K562 (cell line): ENCODE data around the gene IARS1. TPM values are rescaled to one million over a fixed set of nuclear protein-coding genes. Genes with fewer than 3 reads are reported as not detected.

Experiments used
- ARNT ChIP-seq, 2 experiments: fragments of 450-650 bp; IDR thresholded peaks; 2 replicates each; pipeline ENCODE4 v1.6.1; 2016; ENCODE audit warnings: mild to moderate bottlenecking in 1 of 2
- EGR1 ChIP-seq: fragments of 450-650 bp; conservative IDR thresholded peaks from 2 replicates; pipeline ENCODE4 v1.6.1; 2017; ENCODE audit warnings: mild to moderate bottlenecking
- ELF2 ChIP-seq: fragments of 250-450 bp; sonication (Bioruptor Pico); IDR thresholded peaks from 2 replicates; pipeline ENCODE4 v1.5.0; 2021; ENCODE audit warnings: mild to moderate bottlenecking
- FOSL1 ChIP-seq: fragments of 200-800 bp; sonication (Bioruptor generic); conservative IDR thresholded peaks from 2 replicates; pipeline ENCODE4 v1.6.1; 2016; ENCODE audit warnings: missing genetic modification characterization, missing compliant biosample characterization
- FOXA3 ChIP-seq, 2 experiments: fragments of 450-650 bp in 1 of 2; sonication (generic) in 1 of 2; formaldehyde crosslinking; IDR thresholded peaks in 1 of 2; conservative IDR thresholded peaks in 1 of 2; 2 replicates each; pipeline versions ENCODE4 v1.4.0 to v1.8.0; 2020 to 2022; ENCODE audit warnings: mild to moderate bottlenecking in 2 of 2, missing genetic modification reagents in 1 of 2
- KDM5B ChIP-seq: fragments of 200-600 bp; sonication (generic); IDR thresholded peaks from 2 replicates; pipeline ENCODE4 v1.6.1; 2012; ENCODE audit warnings: low read depth, mild to moderate bottlenecking, moderate library complexity, low read length, control low read depth, inconsistent platforms; ENCODE audit not compliant: insufficient replicate concordance
- L3MBTL2 ChIP-seq: fragments of 450-650 bp; IDR thresholded peaks from 2 replicates; pipeline ENCODE4 v1.6.1; 2016; ENCODE audit warnings: mild to moderate bottlenecking, moderate library complexity
- MTA1 ChIP-seq: fragments of 450-650 bp; IDR thresholded peaks from 2 replicates; pipeline ENCODE4 v1.6.1; 2017; ENCODE audit warnings: borderline replicate concordance
- MYNN ChIP-seq, 2 experiments: sonication (generic); formaldehyde crosslinking in 1 of 2; IDR thresholded peaks; 2 replicates each; pipeline versions ENCODE4 v1.5.0 to v1.6.1; 2016 to 2020; ENCODE audit warnings: antibody characterized with exemption in 1 of 2, missing genetic modification reagents in 1 of 2
- NFIX ChIP-seq: fragments of 250-450 bp; sonication (Bioruptor Pico); IDR thresholded peaks from 2 replicates; pipeline ENCODE4 v1.4.0; 2020; ENCODE audit warnings: low read depth, mild to moderate bottlenecking, moderate library complexity
- PCBP2 ChIP-seq: fragments of 200-400 bp; formaldehyde crosslinking; IDR thresholded peaks from 2 replicates; pipeline ENCODE4 v1.6.1; 2018; ENCODE audit warnings: low read length, low read depth, mild to moderate bottlenecking, moderate library complexity; ENCODE audit not compliant: poor library complexity, severe bottlenecking
- PTTG1 ChIP-seq: fragments of 450-650 bp; IDR thresholded peaks from 2 replicates; pipeline ENCODE4 v1.6.1; 2016; ENCODE audit warnings: low read depth, mild to moderate bottlenecking, missing genetic modification characterization, missing compliant biosample characterization
- RBM15 ChIP-seq: fragments of 200-400 bp; formaldehyde crosslinking; IDR thresholded peaks from 2 replicates; pipeline ENCODE4 v1.6.1; 2018; ENCODE audit warnings: mild to moderate bottlenecking, low read length, moderate library complexity; ENCODE audit not compliant: insufficient read depth
- RNF2 ChIP-seq: sonication (generic); IDR thresholded peaks from 2 replicates; pipeline ENCODE4 v1.6.1; 2016
- SMARCB1 ChIP-seq: IDR thresholded peaks from 2 replicates; pipeline ENCODE4 v1.6.1; 2011; ENCODE audit warnings: improper control_type of control experiment, low read depth; ENCODE audit not compliant: insufficient read length
- ZNF584 ChIP-seq: fragments of 200-800 bp; sonication (Bioruptor generic); IDR thresholded peaks from 2 replicates; pipeline ENCODE4 v1.6.1; 2016; ENCODE audit warnings: low read depth, mild to moderate bottlenecking, missing genetic modification characterization, missing compliant biosample characterization
- ZNF644 ChIP-seq: fragments of 200-800 bp; sonication (Bioruptor generic); IDR thresholded peaks from 2 replicates; pipeline ENCODE4 v1.6.1; 2016; ENCODE audit warnings: low read depth, missing genetic modification characterization, missing compliant biosample characterization
- ZNF707 ChIP-seq: fragments of 250-450 bp; sonication (Bioruptor Pico); conservative IDR thresholded peaks from 2 replicates; pipeline ENCODE4 v1.8.0; 2022; ENCODE audit warnings: inconsistent platforms, mild to moderate bottlenecking, moderate library complexity
- polyA plus RNA-seq, 8 experiments: library from polyadenylated mRNA; depleted of rRNA in 4 of 8; stranded (reverse) in 5 of 8; unstranded in 3 of 8; fragments of >200 nt; fragmentation: Nextera tagmentation in 2 of 8; fragmentation: Illumina TruSeq in 1 of 8; extraction: Ambion mirVana in 2 of 8; extraction: Trizol in 1 of 8; gene quantifications; 2 replicates each; pipeline versions ENCODE4 v1.2.1 to v1.2.3, GENCODE V29; 2011 to 2014; ENCODE audit warnings: inconsistent platforms in 1 of 8, missing spikeins in 1 of 8
- total RNA-seq, 7 experiments: library from RNA; depleted of rRNA in 6 of 7; stranded (reverse); fragments of >200 nt in 6 of 7; fragmentation: Illumina TruSeq in 2 of 7; extraction: Trizol in 2 of 7; gene quantifications; 2 replicates each; pipeline versions ENCODE4 v1.2.1 to v1.2.3, GENCODE V29; 2011 to 2021; ENCODE audit warnings: low replicate concordance in 1 of 7
- TF ChIP-seq, protein P1 (sequence below): fragments of 250-450 bp; sonication (Bioruptor Pico); IDR thresholded peaks from 2 replicates; pipeline ENCODE4 v1.9.0; 2021; ENCODE audit warnings: mild to moderate bottlenecking, inconsistent platforms
- TF ChIP-seq, protein P2 (sequence below), 2 experiments: fragments of 250-450 bp in 1 of 2; fragments of 450-650 bp in 1 of 2; sonication (Bioruptor Pico) in 1 of 2; IDR thresholded peaks; 2 replicates each; pipeline versions ENCODE4 v1.6.1 to v1.8.0; 2016 to 2021; ENCODE audit warnings: mild to moderate bottlenecking in 2 of 2, moderate library complexity in 2 of 2, missing compliant biosample characterization in 1 of 2, missing genetic modification characterization in 1 of 2
- TF ChIP-seq, protein P3 (sequence below), 3 experiments: IDR thresholded peaks in 2 of 3; conservative IDR thresholded peaks in 1 of 3; 2 replicates each; pipeline ENCODE4 v1.5.1; 2011 to 2012; ENCODE audit warnings: low read length in 3 of 3, mild to moderate bottlenecking in 3 of 3, control low read depth in 2 of 3, improper control_type of control experiment in 1 of 3, inconsistent platforms in 1 of 3, low read depth in 1 of 3, mixed read lengths in 1 of 3, moderate library complexity in 1 of 3; ENCODE audit not compliant: insufficient read depth in 2 of 3

The IARS1 gene
- total and polyA plus RNA-seq, 9 of the 15 experiments (the other 6 are each of a cell fraction or from before 2014, with no cell fraction given), result 119 to 371 (median 234) TPM

DNA sequence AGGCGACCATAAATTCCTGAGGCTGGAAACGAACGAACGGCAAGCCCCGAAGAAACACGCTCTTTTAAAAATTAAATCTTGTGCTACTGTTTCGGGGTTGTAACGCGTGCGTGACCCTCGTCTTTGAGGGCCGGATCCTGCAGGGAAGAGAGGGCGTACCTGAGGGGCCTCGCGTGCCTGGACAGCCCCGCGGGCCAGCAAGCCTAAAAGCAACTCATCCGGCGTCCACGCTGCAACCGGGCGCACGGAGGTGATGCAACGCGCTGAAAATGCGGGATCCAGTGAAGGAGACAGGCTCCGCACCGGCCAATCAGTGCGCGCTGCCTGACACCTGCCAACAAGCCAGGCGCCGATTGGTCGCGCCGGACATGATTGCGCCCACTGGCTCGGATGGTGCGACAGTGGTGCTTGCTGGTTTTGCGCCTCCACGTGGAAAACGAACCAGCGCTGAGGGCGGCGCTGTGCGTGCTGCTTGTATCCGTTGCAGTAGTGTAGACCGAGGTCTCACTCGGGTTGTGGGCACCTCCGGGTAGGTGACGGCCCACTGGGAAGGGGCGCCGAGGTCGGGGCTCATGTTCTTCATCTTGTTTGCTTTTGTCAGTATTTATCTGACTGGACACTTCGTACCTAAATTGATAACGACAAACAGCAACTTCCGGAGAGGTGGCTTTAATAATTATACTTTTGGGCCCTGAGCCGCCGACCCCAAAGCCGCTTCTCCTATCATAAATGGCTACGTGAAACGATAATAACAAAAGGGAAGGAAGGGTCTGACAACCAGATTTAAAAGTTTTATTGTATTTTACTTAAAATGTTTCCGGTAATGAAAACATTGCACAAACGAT lies at the start of gene IARS1 (continued):
- TF ChIP-seq, protein P1, sequence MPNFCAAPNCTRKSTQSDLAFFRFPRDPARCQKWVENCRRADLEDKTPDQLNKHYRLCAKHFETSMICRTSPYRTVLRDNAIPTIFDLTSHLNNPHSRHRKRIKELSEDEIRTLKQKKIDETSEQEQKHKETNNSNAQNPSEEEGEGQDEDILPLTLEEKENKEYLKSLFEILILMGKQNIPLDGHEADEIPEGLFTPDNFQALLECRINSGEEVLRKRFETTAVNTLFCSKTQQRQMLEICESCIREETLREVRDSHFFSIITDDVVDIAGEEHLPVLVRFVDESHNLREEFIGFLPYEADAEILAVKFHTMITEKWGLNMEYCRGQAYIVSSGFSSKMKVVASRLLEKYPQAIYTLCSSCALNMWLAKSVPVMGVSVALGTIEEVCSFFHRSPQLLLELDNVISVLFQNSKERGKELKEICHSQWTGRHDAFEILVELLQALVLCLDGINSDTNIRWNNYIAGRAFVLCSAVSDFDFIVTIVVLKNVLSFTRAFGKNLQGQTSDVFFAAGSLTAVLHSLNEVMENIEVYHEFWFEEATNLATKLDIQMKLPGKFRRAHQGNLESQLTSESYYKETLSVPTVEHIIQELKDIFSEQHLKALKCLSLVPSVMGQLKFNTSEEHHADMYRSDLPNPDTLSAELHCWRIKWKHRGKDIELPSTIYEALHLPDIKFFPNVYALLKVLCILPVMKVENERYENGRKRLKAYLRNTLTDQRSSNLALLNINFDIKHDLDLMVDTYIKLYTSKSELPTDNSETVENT (CRISPR knock-in tag), result 0 out of 2 replicates have a peak, but pooled peaks have one; percentile 48
- TF ChIP-seq MYNN (IDR thresholded peaks at IDR 0.05) (peak; percentile 50; the same call in 1 of the 2 replicates), MYNN (CRISPR knock-in tag; IDR thresholded peaks at IDR 0.05) (no peak), FOSL1 (tag) (peak; percentile 55; the same call in 1 of the 2 replicates), NFIX (CRISPR knock-in tag) (no peak), MTA1 (peak; percentile 94), ZNF644 (tag) (no peak), EGR1 (peak; percentile 68), PTTG1 (tag) (no peak), SMARCB1 (no peak), ZNF584 (CRISPR knock-in tag) (no peak), RNF2 (peak; percentile 88), FOXA3 (CRISPR knock-in tag; conservative IDR thresholded peaks at IDR 0.05 in 1 of 2, IDR thresholded peaks at IDR 0.05 in 1 of 2) (0 out of 4 replicates have a peak, but pooled peaks of 1 of the 2 experiments have one; percentile 21), PCBP2 (no peak), KDM5B (peak; percentile 95), ELF2 (CRISPR knock-in tag) (peak; percentile 72; the same call in 1 of the 2 replicates), ARNT (IDR thresholded peaks at IDR 0.05) (peak in 1 of 2 experiments; percentile 78; a peak in 1 of 4 replicates), ZNF707 (CRISPR knock-in tag) (no peak), RBM15 (no peak), L3MBTL2 (peak; percentile 95)
- TF ChIP-seq, protein P2, sequence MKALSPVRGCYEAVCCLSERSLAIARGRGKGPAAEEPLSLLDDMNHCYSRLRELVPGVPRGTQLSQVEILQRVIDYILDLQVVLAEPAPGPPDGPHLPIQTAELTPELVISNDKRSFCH (CRISPR knock-in tag; IDR thresholded peaks at IDR 0.05), result no peak
- TF ChIP-seq, protein P2 (tag; IDR thresholded peaks at IDR 0.05), result peak; percentile 82; the same call in 1 of the 2 replicates
- TF ChIP-seq, protein P3, sequence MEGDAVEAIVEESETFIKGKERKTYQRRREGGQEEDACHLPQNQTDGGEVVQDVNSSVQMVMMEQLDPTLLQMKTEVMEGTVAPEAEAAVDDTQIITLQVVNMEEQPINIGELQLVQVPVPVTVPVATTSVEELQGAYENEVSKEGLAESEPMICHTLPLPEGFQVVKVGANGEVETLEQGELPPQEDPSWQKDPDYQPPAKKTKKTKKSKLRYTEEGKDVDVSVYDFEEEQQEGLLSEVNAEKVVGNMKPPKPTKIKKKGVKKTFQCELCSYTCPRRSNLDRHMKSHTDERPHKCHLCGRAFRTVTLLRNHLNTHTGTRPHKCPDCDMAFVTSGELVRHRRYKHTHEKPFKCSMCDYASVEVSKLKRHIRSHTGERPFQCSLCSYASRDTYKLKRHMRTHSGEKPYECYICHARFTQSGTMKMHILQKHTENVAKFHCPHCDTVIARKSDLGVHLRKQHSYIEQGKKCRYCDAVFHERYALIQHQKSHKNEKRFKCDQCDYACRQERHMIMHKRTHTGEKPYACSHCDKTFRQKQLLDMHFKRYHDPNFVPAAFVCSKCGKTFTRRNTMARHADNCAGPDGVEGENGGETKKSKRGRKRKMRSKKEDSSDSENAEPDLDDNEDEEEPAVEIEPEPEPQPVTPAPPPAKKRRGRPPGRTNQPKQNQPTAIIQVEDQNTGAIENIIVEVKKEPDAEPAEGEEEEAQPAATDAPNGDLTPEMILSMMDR (IDR thresholded peaks at IDR 0.05 in 2 of 3, conservative IDR thresholded peaks at IDR 0.05 in 1 of 3; ENCODE audit: insufficient read depth in 2 of 3, low read depth in 1 of 3, low read length in 3 of 3), result peak; percentile 53 to 60 (median 55)
